MM.1S (cell line): ENCODE results near the gene SMAGP.

Experiments
- CTCF ChIP-seq: fragments of 300-600 bp; sonication (generic); IDR thresholded peaks from 2 replicates; pipeline ENCODE4 v1.5.1; 2016; ENCODE audit warnings: antibody characterized with exemption, low read length, mixed read lengths
- EZH2 ChIP-seq: fragments of 300-600 bp; sonication (generic); optimal IDR thresholded peaks from 2 replicates; pipeline ENCODE3; 2017; ENCODE audit warnings: low read depth, mild to moderate bottlenecking, antibody characterized with exemption, low read length, mixed read lengths

- TF ChIP-seq EZH2 (no peak), CTCF (no peak)
Measured at GRCh38 chr12:51208016-51208660, 62.1 kb downstream of the SMAGP start.
